ENCODE measurements around the gene KCNH3. TPM values are rescaled to one million over a fixed set of nuclear protein-coding genes. Genes with fewer than 3 reads are reported as not detected.

KCNH3 gene
- total and polyA plus RNA-seq, 10 of the 15 experiments (the other 5 are each of a cell fraction or from before 2014, with no cell fraction given) = 0.03 to 0.45 (median 0.08) TPM; not detected in 5

DNA sequence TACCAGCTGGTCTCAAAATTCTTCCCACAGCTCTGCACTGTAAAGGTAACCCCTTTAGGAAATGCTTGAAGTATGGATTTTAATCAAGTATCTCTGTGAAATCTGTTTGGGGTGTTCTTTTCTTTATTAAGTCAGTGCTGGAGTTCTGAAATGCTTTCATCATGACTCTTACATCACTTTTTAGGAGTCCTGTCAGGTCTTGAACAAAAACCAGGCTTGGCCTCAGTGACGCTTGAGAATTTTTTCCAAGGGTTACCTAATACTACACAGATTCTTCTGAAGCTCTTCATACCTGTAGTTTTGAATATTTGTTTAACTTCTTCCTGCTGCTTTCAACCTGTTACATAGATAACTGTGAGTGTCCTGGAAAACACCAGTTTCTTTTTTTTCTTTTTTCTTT is 47.0 kb upstream of the KCNH3 start:
- Histone ChIP-seq H3K4me2 (ENCODE audit: control insufficient read depth, insufficient read depth) (no peak overlapping the region), H3K4me3 (no peak overlapping the region), H3K27me3 (replicated peaks in 1 of 2; ENCODE audit: control insufficient read depth in 2 of 2, insufficient read depth in 2 of 2, low read length in 1 of 2) (no peaks in the 10 kb centered on the region), H3K27ac (ENCODE audit: control insufficient read depth, insufficient read depth) (no peak overlapping the region), H3K9ac (ENCODE audit: control insufficient read depth, insufficient read depth, low read length) (no peak overlapping the region), H2AFZ (ENCODE audit: control insufficient read depth, low read depth, low read length) (no peak overlapping the region), H3K36me3 (ENCODE audit: control insufficient read depth in 2 of 2, insufficient read depth in 2 of 2, low read length in 1 of 2) (peaks cover 0 to 15% of the 10 kb centered on the region in 2 experiments; a peak in 3 of 4 replicates), H3K4me1 (ENCODE audit: control insufficient read depth, insufficient read depth, low read length) (peaks cover 5% of the 10 kb centered on the region), H3K79me2 (ENCODE audit: control insufficient read depth, insufficient read depth, low read length) (no peaks in the 10 kb centered on the region), H3K9me3 (replicated peaks; ENCODE audit: control insufficient read depth, insufficient read depth, low read length) (no peaks in the 10 kb centered on the region), H4K20me1 (ENCODE audit: control insufficient read depth, insufficient read depth) (no peaks in the 10 kb centered on the region)
- ChIA-PET RAD21 (ENCODE audit: unreplicated experiment) (interaction anchor here (1.1 kb wide), 1 partner anchor 134 kb away, joined by 3 read pairs; no protein-coding TSS in a partner anchor), POLR2A (interaction anchor here (0.5 to 0.8 kb wide), 4 partner anchors 19 to 125 kb away, joined by 3 to 5 read pairs (median 4); no protein-coding TSS in a partner anchor), SMC1A (ENCODE audit: uncharacterized antibody, unreplicated experiment) (interaction anchor here (1.4 kb wide), 1 partner anchor 9 kb away, joined by 3 read pairs; no protein-coding TSS in a partner anchor), CTCF (interaction anchor here (0.6 to 1.2 kb wide), 3 partner anchors 133 to 279 kb away, joined by 3 to 4 read pairs (median 3); no protein-coding TSS in a partner anchor)
- no peak for ATAC-seq
- BruUV-seq (replicated peaks) = no TSS peak
- intact Hi-C loops (cut with micrococcal nuclease; ENCODE audit: unreplicated experiment) = no loop called here
- in situ Hi-C loops (cut with MboI) = no loop called here
- WGBS (ENCODE audit: insufficient coverage, insufficient replicate concordance, low lambda C conversion rate, missing lambda C conversion rate) = 100% methylated on average over 1 of the region's 1 CpG
- DNase-seq (ENCODE audit: low read depth, low spot score) = no peak
- TF ChIP-seq, protein P1, sequence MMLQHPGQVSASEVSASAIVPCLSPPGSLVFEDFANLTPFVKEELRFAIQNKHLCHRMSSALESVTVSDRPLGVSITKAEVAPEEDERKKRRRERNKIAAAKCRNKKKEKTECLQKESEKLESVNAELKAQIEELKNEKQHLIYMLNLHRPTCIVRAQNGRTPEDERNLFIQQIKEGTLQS (IDR thresholded peaks at IDR 0.05; ENCODE audit: borderline replicate concordance, extremely low read depth, low read depth, low read length) = no peak
- TF ChIP-seq MEF2B (IDR thresholded peaks at IDR 0.05; ENCODE audit: partially characterized antibody, poor library complexity, severe bottlenecking) (no peak), DPF2 (IDR thresholded peaks at IDR 0.05) (no peak), ZNF207 (IDR thresholded peaks at IDR 0.05; ENCODE audit: borderline replicate concordance) (no peak), CEBPB (IDR thresholded peaks at IDR 0.05; ENCODE audit: borderline replicate concordance in 1 of 2, low read depth in 2 of 2, low read length in 2 of 2) (no peak), STAT3 (IDR thresholded peaks at IDR 0.05; ENCODE audit: low read depth, low read length) (no peak), HDAC2 (IDR thresholded peaks at IDR 0.05) (no peak), TBL1XR1 (IDR thresholded peaks at IDR 0.05; ENCODE audit: low read depth, low read length) (no peak)
- TF ChIP-seq, protein P2, sequence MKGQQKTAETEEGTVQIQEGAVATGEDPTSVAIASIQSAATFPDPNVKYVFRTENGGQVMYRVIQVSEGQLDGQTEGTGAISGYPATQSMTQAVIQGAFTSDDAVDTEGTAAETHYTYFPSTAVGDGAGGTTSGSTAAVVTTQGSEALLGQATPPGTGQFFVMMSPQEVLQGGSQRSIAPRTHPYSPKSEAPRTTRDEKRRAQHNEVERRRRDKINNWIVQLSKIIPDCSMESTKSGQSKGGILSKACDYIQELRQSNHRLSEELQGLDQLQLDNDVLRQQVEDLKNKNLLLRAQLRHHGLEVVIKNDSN (IDR thresholded peaks at IDR 0.05; ENCODE audit: borderline replicate concordance, extremely low read length, insufficient read depth, low read depth, low read length) = no peak
- TF ChIP-seq, protein P3, sequence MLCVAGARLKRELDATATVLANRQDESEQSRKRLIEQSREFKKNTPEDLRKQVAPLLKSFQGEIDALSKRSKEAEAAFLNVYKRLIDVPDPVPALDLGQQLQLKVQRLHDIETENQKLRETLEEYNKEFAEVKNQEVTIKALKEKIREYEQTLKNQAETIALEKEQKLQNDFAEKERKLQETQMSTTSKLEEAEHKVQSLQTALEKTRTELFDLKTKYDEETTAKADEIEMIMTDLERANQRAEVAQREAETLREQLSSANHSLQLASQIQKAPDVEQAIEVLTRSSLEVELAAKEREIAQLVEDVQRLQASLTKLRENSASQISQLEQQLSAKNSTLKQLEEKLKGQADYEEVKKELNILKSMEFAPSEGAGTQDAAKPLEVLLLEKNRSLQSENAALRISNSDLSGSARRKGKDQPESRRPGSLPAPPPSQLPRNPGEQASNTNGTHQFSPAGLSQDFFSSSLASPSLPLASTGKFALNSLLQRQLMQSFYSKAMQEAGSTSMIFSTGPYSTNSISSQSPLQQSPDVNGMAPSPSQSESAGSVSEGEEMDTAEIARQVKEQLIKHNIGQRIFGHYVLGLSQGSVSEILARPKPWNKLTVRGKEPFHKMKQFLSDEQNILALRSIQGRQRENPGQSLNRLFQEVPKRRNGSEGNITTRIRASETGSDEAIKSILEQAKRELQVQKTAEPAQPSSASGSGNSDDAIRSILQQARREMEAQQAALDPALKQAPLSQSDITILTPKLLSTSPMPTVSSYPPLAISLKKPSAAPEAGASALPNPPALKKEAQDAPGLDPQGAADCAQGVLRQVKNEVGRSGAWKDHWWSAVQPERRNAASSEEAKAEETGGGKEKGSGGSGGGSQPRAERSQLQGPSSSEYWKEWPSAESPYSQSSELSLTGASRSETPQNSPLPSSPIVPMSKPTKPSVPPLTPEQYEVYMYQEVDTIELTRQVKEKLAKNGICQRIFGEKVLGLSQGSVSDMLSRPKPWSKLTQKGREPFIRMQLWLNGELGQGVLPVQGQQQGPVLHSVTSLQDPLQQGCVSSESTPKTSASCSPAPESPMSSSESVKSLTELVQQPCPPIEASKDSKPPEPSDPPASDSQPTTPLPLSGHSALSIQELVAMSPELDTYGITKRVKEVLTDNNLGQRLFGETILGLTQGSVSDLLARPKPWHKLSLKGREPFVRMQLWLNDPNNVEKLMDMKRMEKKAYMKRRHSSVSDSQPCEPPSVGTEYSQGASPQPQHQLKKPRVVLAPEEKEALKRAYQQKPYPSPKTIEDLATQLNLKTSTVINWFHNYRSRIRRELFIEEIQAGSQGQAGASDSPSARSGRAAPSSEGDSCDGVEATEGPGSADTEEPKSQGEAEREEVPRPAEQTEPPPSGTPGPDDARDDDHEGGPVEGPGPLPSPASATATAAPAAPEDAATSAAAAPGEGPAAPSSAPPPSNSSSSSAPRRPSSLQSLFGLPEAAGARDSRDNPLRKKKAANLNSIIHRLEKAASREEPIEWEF (IDR thresholded peaks at IDR 0.05; ENCODE audit: insufficient replicate concordance, low read depth, low read length) = no peak
- FAIRE-seq = no peak
